ENCODE measurements around the gene SGIP1. TPM values are rescaled to one million over a fixed set of nuclear protein-coding genes. Genes with fewer than 3 reads are reported as not detected.

Gene SGIP1
- total and polyA plus RNA-seq, 2 of the 8 experiments (the other 6 are each of a cell fraction or from before 2014, with no cell fraction given): 1.4 to 2.1 TPM

DNA sequence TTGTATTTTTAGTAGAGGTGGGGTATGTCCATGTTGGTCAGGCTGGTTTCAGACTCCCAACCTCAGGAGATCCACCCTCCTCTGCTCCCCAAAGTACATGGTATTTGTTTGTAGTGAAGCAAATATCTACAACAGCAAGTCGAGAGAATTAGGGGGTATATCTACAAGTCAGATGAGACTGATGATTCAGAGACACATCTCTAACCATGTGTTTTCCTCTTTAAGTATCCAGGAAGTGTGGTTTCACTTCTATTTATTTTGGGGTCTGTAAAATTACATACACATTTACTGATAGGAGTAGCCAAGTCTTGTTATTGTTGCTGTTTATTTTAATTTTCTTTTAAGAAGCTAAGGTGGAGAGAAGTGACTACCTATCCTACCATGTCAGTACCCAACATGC lies 44.9 kb downstream of the SGIP1 start (continued):
- TF ChIP-seq PHF8 (conservative IDR thresholded peaks at IDR 0.05; ENCODE audit: low read depth, low read length) (no peak), HDAC6 (IDR thresholded peaks at IDR 0.05; ENCODE audit: low read depth, low read length) (no peak), JUN (IDR thresholded peaks at IDR 0.05; ENCODE audit: low read depth, low read length) (no peak), ASH2L (IDR thresholded peaks at IDR 0.05; ENCODE audit: low read length) (no peak), FOSL1 (IDR thresholded peaks at IDR 0.05; ENCODE audit: insufficient read depth, low read depth, low read length) (no peak), NRF1 (IDR thresholded peaks at IDR 0.05; ENCODE audit: low read depth, low read length) (no peak)
